H1 (cell line): ENCODE results near the gene TRIM9. TPM values are rescaled to one million over a fixed set of nuclear protein-coding genes. Genes with fewer than 3 reads are reported as not detected.

Source experiments
- ASH2L ChIP-seq: fragments of 200-600, 300-600 bp; sonication (generic); IDR thresholded peaks from one replicate; pipeline ENCODE4 v1.7.1; 2017; ENCODE audit warnings: low read length
- ATF3 ChIP-seq: IDR thresholded peaks from 2 replicates; pipeline ENCODE4 v1.6.1; 2011; ENCODE audit warnings: low read depth, mild to moderate bottlenecking, low read length; ENCODE audit not compliant: insufficient read depth
- CHD2 ChIP-seq: IDR thresholded peaks from 2 replicates; pipeline ENCODE4 v1.6.1; 2012; ENCODE audit warnings: low read length, improper control_type of control experiment
- CHD7 ChIP-seq: fragments of 300-600 bp; sonication (generic); IDR thresholded peaks from 2 replicates; pipeline ENCODE4 v1.7.1; 2012; ENCODE audit warnings: low read length, moderate library complexity, mild to moderate bottlenecking, inconsistent platforms; ENCODE audit not compliant: insufficient replicate concordance
- CREB1 ChIP-seq: IDR thresholded peaks from 2 replicates; pipeline ENCODE4 v1.6.1; 2012; ENCODE audit warnings: inconsistent platforms
- GTF2F1 ChIP-seq: IDR thresholded peaks from 2 replicates; pipeline ENCODE4 v1.6.1; 2012; ENCODE audit warnings: low read depth, low read length, improper control_type of control experiment, borderline replicate concordance
- JUN ChIP-seq: IDR thresholded peaks from 2 replicates; pipeline ENCODE4 v1.6.1; 2011; ENCODE audit warnings: low read depth, mild to moderate bottlenecking, improper control_type of control experiment, low read length
- NANOG ChIP-seq: IDR thresholded peaks from 2 replicates; pipeline ENCODE4 v1.6.1; 2011; ENCODE audit warnings: low read length, low read depth, mild to moderate bottlenecking, inconsistent platforms; ENCODE audit not compliant: insufficient read depth, poor library complexity, severe bottlenecking
- NRF1 ChIP-seq: IDR thresholded peaks from 2 replicates; pipeline ENCODE4 v1.6.1; 2011; ENCODE audit warnings: mild to moderate bottlenecking, low read depth, low read length, improper control_type of control experiment
- POLR2A ChIP-seq, 2 experiments: IDR thresholded peaks; 1 replicate in 1 of 2; 2 replicates in 1 of 2; pipeline ENCODE4 v1.6.1; 2011; ENCODE audit warnings: low read depth in 2 of 2, low read length in 2 of 2, mild to moderate bottlenecking in 2 of 2; ENCODE audit errors: control extremely low read depth in 1 of 2
- SP1 ChIP-seq: IDR thresholded peaks from 2 replicates; pipeline ENCODE4 v1.6.1; 2011; ENCODE audit warnings: low read depth, low read length
- USF2 ChIP-seq: IDR thresholded peaks from 2 replicates; pipeline ENCODE4 v1.6.1; 2011; ENCODE audit warnings: low read length, improper control_type of control experiment
- polyA plus RNA-seq, 7 experiments: library from polyadenylated mRNA; depleted of rRNA in 3 of 7; stranded (reverse) in 5 of 7; unstranded in 2 of 7; fragments of >200 nt in 5 of 7; fragments of 200-250 nt in 2 of 7; gene quantifications; 1 replicate in 5 of 7; 2 replicates in 1 of 7; 4 replicates in 1 of 7; pipeline versions ENCODE4 v1.2.1 to v1.2.3, GENCODE V29; 2011 to 2013; ENCODE audit warnings: missing spikeins in 2 of 7, mixed read lengths in 2 of 7
- total RNA-seq: library from RNA; stranded (reverse); fragmentation: NEBNext Ultra II Directional; extraction: Animal tissue kit (Norgen Biotek cat#: 25700); gene quantifications from 2 replicates; pipeline ENCODE4 v1.2.1, GENCODE V29; 2021

Gene TRIM9
- total and polyA plus RNA-seq, 2 of the 8 experiments (the other 6 are each of a cell fraction or from before 2014, with no cell fraction given) = 2.7 to 5.4 TPM

GRCh38 chr14:51044961-51045360 lies 49.9 kb downstream of the TRIM9 start (continued):
- TF ChIP-seq CHD7 = no peak
- no peak for TF ChIP-seq ATF3
- TF ChIP-seq USF2 = no peak
- TF ChIP-seq JUN = no peak
- TF ChIP-seq GTF2F1 = no peak
- TF ChIP-seq CREB1 = no peak
- no peak for TF ChIP-seq CHD2
- no peak for TF ChIP-seq SP1
- TF ChIP-seq POLR2A (IDR thresholded peaks at IDR 0.05; ENCODE audit: control extremely low read depth in 1 of 2, low read depth in 2 of 2, low read length in 2 of 2) = no peak
- TF ChIP-seq NRF1 = no peak
- no peak for TF ChIP-seq NANOG
- no peak for TF ChIP-seq ASH2L
